GM21360 (cell line): ENCODE results near the gene NDEL1.

Experiments
- ATAC-seq: cut with Tn5 transposase; IDR thresholded peaks from one replicate; pipeline ENCODE4 v1.9.1; 2021; ENCODE audit warnings: mild to moderate bottlenecking, moderate library complexity; ENCODE audit not compliant: unreplicated experiment

NDEL1 gene

DNA sequence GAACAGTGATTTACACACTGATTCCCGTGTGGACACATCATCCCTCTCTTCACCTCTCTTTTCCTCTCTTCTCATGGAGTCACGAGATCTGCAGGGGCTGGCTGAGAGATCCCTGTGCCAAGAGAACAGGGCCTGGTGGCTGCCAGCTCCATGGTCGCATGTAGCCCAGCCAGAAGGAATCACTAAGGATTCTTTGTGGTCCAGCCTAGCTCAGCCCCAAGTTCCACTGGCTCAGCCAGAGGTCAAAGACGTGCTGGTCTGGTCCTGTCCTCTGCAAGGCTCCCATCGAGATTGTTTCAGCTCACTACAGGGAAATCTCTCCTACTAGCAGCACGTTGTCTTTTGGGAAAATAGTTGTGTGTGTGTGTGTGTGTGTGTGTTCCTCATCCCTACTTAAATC, 66.4 kb downstream of the NDEL1 start:
- no peak for ATAC-seq

GRCh38 chr17:8503368-8503767, 67.7 kb downstream of the NDEL1 start:
- no peak for ATAC-seq

- ATAC-seq = no peak
These were observed 68.1 kb downstream of the NDEL1 start for GRCh38 chr17:8503807-8504206.

DNA sequence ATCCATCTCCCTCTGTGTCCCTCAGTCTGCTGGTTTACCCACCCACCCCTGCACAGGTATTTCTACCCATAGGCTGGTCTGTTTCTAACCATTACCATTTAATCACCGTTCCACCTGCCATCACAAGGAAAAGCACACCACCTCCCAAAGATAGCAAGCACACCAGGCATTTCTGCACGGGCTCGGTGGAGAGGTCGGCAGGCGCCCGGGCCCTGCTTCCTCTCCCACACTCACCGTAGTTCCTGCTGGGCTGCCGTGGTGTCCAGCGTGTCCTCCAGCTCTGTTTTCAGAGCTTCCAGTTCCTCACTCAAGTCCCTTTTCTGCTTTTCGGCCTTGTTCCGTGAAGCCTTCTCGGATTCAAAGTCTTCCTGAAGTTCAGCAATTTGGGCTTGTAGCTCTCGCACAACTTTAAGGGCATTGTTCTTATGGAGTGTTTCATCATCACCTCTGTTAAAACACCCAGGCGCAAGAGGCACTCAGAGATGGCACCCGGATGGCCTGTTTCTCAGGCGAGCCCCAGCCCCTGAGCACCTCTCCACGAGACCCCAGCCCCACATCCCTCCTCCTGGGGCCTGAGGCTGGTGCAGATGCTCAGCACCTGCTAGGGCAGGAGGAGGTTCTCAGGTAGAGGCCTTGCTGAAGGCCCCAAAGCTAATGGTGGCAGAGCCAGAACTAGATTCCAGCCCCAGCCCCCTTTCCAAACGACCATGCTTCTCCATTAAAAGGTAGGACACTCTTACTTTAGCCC, 69.0 kb downstream of the NDEL1 start:
- ATAC-seq = no peak

- ATAC-seq = no peak
These were observed 70.5 kb downstream of the NDEL1 start for GRCh38 chr17:8506145-8506544.

GRCh38 chr17:8514801-8515200, 79.1 kb downstream of the NDEL1 start:
- no peak for ATAC-seq
